H1 (cell line): ENCODE data around the gene MMEL1. TPM values are rescaled to one million over a fixed set of nuclear protein-coding genes. Genes with fewer than 3 reads are reported as not detected.

Source experiments
- SP1 ChIP-seq: IDR thresholded peaks from 2 replicates; pipeline ENCODE4 v1.6.1; 2011; ENCODE audit warnings: low read depth, low read length
- polyA plus RNA-seq, 7 experiments: library from polyadenylated mRNA; depleted of rRNA in 3 of 7; stranded (reverse) in 5 of 7; unstranded in 2 of 7; fragments of >200 nt in 5 of 7; fragments of 200-250 nt in 2 of 7; gene quantifications; 1 replicate in 5 of 7; 2 replicates in 1 of 7; 4 replicates in 1 of 7; pipeline versions ENCODE4 v1.2.1 to v1.2.3, GENCODE V29; 2011 to 2013; ENCODE audit warnings: missing spikeins in 2 of 7, mixed read lengths in 2 of 7
- total RNA-seq: library from RNA; stranded (reverse); fragmentation: NEBNext Ultra II Directional; extraction: Animal tissue kit (Norgen Biotek cat#: 25700); gene quantifications from 2 replicates; pipeline ENCODE4 v1.2.1, GENCODE V29; 2021

Gene MMEL1
- total and polyA plus RNA-seq, 2 of the 8 experiments (the other 6 are each of a cell fraction or from before 2014, with no cell fraction given), result 0.91 to 1.7 TPM

DNA sequence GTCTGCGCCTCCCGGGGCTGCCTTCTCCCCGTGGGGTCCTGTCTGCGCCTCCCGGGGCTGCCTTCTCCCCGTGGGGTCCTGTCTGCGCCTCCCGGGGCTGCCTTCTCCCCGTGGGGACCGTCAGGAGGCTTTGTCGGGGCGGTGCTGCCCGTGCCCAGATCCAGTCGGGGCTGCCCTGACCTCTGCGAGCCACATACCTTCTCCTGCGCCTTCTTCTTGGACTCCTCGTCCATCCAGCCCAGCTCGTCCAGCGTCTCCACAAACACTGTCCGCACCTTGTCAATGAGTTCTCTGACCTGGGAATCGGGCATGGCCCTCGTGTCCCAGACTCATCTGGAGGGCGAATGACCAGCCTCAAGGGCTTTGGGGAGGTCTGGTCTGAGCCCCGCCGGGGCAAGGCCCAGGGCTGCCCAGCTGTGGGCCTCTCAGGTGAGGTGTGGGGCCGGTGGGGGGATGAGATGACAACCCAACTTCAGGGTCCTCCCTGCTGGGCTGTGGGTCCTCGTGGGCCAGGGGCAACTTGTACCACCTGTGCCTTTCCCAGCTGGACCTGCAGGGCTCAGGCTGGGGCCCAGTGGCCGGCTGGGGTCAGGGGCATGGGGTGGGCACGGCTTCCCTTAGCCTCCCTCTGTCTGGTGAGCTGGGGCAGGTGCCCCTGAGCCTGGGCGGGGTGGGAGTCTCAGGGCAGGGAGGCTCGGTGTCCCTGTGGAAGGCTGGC lies 36.8 kb downstream of the MMEL1 start (continued):
- no peak for TF ChIP-seq SP1
- TF ChIP-seq, all 59 proteins: peak for 0
